ENCODE data around the gene TSPAN9. TPM values are rescaled to one million over a fixed set of nuclear protein-coding genes. Genes with fewer than 3 reads are reported as not detected.

The TSPAN9 gene
- total RNA-seq, 2 donors from 2014 or later = 39.5 to 50.2 TPM

GRCh38 chr12:3140284-3140683 is 63.1 kb downstream of the TSPAN9 start:
- TF ChIP-seq, protein P1, sequence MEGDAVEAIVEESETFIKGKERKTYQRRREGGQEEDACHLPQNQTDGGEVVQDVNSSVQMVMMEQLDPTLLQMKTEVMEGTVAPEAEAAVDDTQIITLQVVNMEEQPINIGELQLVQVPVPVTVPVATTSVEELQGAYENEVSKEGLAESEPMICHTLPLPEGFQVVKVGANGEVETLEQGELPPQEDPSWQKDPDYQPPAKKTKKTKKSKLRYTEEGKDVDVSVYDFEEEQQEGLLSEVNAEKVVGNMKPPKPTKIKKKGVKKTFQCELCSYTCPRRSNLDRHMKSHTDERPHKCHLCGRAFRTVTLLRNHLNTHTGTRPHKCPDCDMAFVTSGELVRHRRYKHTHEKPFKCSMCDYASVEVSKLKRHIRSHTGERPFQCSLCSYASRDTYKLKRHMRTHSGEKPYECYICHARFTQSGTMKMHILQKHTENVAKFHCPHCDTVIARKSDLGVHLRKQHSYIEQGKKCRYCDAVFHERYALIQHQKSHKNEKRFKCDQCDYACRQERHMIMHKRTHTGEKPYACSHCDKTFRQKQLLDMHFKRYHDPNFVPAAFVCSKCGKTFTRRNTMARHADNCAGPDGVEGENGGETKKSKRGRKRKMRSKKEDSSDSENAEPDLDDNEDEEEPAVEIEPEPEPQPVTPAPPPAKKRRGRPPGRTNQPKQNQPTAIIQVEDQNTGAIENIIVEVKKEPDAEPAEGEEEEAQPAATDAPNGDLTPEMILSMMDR (IDR thresholded peaks at IDR 0.05) = no peak

DNA sequence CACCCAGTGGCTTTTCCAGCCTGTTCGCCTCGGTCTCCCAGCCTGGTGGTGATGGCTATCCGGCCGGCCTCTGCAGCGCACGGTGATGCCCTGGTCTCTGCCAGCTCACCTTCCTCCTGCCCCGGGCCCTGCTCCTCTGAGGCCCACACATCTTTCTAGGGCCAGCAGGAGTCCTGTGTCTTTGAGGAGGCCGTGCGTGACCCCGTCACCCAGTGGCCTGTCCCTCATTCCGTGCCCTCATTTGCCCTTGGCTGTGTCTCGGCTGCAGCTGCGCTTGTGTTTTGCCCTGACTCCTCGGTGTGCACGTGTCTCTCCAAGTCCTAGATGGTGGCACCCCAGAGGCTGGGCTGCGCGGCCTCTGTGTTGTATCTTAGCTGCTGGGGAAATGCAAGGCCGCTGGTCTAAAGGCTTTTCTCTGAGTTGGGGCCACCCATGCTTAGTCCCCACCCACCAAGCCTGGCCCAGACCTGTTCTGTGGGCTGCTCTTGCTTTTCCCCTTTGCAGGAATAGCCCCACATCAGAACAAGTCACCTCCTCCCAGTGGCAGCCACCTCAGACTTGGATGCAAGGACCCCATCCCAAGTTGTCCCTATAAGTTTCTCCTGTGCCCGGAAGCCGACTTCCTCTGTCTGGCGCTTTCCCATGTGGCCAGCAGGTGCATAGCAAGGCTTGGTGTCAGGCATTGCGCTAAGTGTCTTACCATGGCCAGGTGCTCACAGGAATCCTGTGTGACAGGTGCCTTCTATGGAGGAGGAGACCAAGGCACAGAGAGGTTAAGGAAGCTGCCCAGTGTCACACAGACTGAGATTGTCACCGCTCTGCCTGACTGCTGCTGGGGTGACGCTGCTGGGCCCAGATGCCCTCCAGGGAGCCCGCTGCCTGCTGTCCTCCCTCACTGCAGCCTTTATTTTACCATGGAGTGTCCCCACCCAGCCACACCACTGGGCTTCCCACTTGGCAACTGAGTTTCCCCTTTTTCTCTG is 64.5 kb downstream of the TSPAN9 start:
- H3K4me1 ChIP-seq (ENCODE audit: control insufficient read depth in 1 of 2, low read depth in 2 of 2) = peaks cover 6 to 34% of the 10 kb centered on the region in 2 donors
- no peaks in the 10 kb centered on the region for H3K9me3 ChIP-seq
- no peak overlapping the region for H3K27ac ChIP-seq
- H3K36me3 ChIP-seq = no peaks in the 10 kb centered on the region
- TF ChIP-seq, protein P1 (IDR thresholded peaks at IDR 0.05) = no peak
- no peaks in the 10 kb centered on the region for H3K27me3 ChIP-seq (replicated peaks; ENCODE audit: insufficient read depth)
- no peak overlapping the region for H3K4me3 ChIP-seq
- DNase-seq (ENCODE audit: low spot score) (no peak), ATAC-seq (ENCODE audit: insufficient number of reproducible peaks, low FRiP score, low read depth) (no peak)

More at GRCh38 chr12:3140284-3140683, 63.1 kb downstream of the TSPAN9 start:
- DNase-seq (ENCODE audit: low spot score) (no peak), ATAC-seq (ENCODE audit: insufficient number of reproducible peaks, low FRiP score, low read depth) (no peak)
- Histone ChIP-seq H3K4me3 (no peak overlapping the region), H3K27ac (no peak overlapping the region), H3K27me3 (replicated peaks; ENCODE audit: insufficient read depth) (no peaks in the 10 kb centered on the region), H3K4me1 (ENCODE audit: control insufficient read depth in 1 of 2, low read depth in 2 of 2) (peaks cover 6 to 35% of the 10 kb centered on the region in 2 donors), H3K9me3 (no peaks in the 10 kb centered on the region), H3K36me3 (no peaks in the 10 kb centered on the region)

DNA sequence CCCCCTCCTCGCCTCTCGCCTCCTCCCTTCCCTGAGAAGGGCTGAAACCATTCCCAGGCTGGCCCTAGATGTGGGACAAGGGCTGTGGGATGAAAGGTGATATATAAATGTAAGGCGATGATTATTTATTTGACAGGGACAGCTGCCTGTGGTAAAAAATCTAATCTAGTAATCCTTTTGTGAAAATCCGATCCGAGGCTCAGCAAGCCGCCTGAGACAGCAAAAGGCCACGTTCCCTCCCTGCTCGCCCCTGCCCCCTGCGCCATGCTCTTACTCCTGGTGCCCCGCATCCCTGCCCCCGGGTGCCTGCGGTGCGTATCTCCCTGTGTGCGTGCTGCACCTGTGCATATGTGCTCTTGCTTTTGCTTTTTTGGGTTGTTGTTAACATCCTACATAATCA is 65.2 kb downstream of the TSPAN9 start:
- H3K4me3 ChIP-seq = no peak overlapping the region
- TF ChIP-seq, protein P1 (IDR thresholded peaks at IDR 0.05) = no peak
- H3K27me3 ChIP-seq (replicated peaks; ENCODE audit: insufficient read depth) = no peaks in the 10 kb centered on the region
- no peaks in the 10 kb centered on the region for H3K9me3 ChIP-seq
- H3K4me1 ChIP-seq (ENCODE audit: control insufficient read depth in 1 of 2, low read depth in 2 of 2) = peaks cover 2 to 26% of the 10 kb centered on the region in 2 donors
- DNase-seq (ENCODE audit: low spot score) = no peak
- H3K36me3 ChIP-seq = no peaks in the 10 kb centered on the region
- no peak overlapping the region for H3K27ac ChIP-seq
- ATAC-seq (ENCODE audit: insufficient number of reproducible peaks, low FRiP score, low read depth) = no peak

DNA sequence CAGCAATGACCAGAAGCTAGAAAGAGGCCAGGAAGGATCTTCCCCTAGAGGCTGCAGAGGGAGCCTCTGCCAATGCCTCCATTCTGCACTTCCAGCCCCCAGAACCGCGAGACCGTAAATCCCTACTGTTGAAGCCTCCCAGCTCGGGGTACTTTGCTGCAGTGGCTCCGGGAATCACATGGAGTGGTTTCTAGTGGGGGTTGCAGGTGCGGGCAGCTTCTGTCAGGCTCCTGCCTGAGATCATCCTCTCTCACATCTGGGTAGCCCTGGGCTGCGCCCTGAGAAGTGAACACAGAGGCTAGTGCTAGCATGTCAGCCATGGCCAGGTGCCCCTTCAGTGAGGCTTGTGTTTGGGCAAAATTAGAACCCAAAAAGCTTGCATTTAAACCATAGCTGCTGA is 67.3 kb downstream of the TSPAN9 start:
- H3K4me3 ChIP-seq = no peak overlapping the region
- H3K4me1 ChIP-seq (ENCODE audit: control insufficient read depth in 1 of 2, low read depth in 2 of 2) = peaks cover 15 to 27% of the 10 kb centered on the region in 2 donors
- no peaks in the 10 kb centered on the region for H3K36me3 ChIP-seq
- no peaks in the 10 kb centered on the region for H3K27me3 ChIP-seq (replicated peaks; ENCODE audit: insufficient read depth)
- TF ChIP-seq, protein P1 (IDR thresholded peaks at IDR 0.05) = no peak
- no peaks in the 10 kb centered on the region for H3K9me3 ChIP-seq
- H3K27ac ChIP-seq = no peak overlapping the region
- ATAC-seq (ENCODE audit: insufficient number of reproducible peaks, low FRiP score, low read depth) = no peak
- DNase-seq (ENCODE audit: low spot score) = no peak

DNA sequence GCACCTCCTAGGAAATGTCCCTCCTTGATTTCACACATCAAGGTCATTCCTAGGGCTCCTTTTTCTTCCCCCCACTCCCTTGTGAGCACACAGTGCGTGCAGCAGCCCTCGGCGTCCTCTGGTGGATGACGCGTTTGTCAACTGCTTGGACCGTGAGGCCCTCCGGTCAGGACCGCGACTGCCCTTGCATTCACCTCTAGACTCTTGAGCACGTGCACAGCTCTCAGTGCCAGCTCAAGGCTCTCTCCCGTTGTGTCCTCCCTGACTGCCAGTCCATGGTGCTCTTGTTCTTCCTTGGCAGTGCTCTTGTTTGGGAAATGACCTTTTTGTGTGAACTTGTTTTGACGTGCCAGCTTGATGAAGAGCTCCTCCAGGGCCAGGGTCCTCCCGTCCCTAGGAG is 67.9 kb downstream of the TSPAN9 start:
- Histone ChIP-seq H3K4me3 (no peak overlapping the region), H3K27me3 (replicated peaks; ENCODE audit: insufficient read depth) (no peaks in the 10 kb centered on the region), H3K36me3 (no peaks in the 10 kb centered on the region), H3K27ac (no peak overlapping the region), H3K9me3 (no peaks in the 10 kb centered on the region), H3K4me1 (ENCODE audit: control insufficient read depth in 1 of 2, low read depth in 2 of 2) (peaks cover 19 to 33% of the 10 kb centered on the region in 2 donors)
- ATAC-seq (ENCODE audit: insufficient number of reproducible peaks, low FRiP score, low read depth) (no peak), DNase-seq (ENCODE audit: low spot score) (no peak)
- TF ChIP-seq, protein P1 (IDR thresholded peaks at IDR 0.05) = no peak

Data from thoracic aorta (tissue), 2 donors.